ENCODE results near the gene NBL1.

DNA sequence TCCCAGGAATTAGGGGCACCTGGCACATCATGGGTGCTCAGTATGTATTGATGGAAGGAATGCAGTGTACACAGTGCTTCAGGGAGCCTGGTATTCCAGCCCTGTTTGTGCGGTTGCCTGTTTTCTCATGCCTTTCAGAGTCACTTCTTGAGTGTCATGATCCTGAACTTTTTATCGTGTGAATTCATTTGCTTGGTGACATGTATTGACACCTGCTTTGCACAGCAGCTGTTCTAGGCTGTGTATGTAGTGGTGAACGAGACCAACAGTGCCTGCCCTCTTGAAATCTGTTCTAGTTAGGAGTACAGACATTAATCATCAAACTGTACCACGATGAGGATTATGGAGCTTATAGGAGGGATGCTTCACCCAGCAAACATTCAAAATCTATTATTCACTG is 26.7 kb downstream of the NBL1 start:
- no peak for TF ChIP-seq SUZ12 (IDR thresholded peaks at IDR 0.05; ENCODE audit: extremely low read depth, insufficient read depth, insufficient read length)
- TF ChIP-seq ZNF274 (IDR thresholded peaks at IDR 0.05; ENCODE audit: low read depth, low read length), result no peak
- TF ChIP-seq YY1 (IDR thresholded peaks at IDR 0.05; ENCODE audit: insufficient read depth, insufficient read length), result no peak

Data from NT2/D1 (cell line).